Fibroblast of lung (primary cell): ENCODE measurements around the gene AANAT.

Experiments
- CTCF ChIP-seq, 2 donors: IDR thresholded peaks in 1 of 2; conservative IDR thresholded peaks in 1 of 2; 1 replicate in 1 of 2; 2 replicates in 1 of 2; pipeline ENCODE4 v1.5.1; 2011 to 2012; ENCODE audit warnings: low read length in 2 of 2, control low read depth in 1 of 2, inconsistent platforms in 1 of 2, low read depth in 1 of 2, mild to moderate bottlenecking in 1 of 2
- EZH2 ChIP-seq: IDR thresholded peaks from 2 replicates; pipeline ENCODE4 v1.5.1; 2012; ENCODE audit warnings: low read length, control low read depth, mild to moderate bottlenecking; ENCODE audit errors: missing control alignments

GRCh38 chr17:76504117-76504516, 36.7 kb downstream of the AANAT start:
- TF ChIP-seq CTCF (conservative IDR thresholded peaks at IDR 0.05 in 1 of 2, IDR thresholded peaks at IDR 0.05 in 1 of 2; ENCODE audit: low read depth in 1 of 2, low read length in 2 of 2) (no peak), EZH2 (no peak)
